H1 (cell line): Measurements from ENCODE around the gene RAPGEF1. TPM values are rescaled to one million over a fixed set of nuclear protein-coding genes. Genes with fewer than 3 reads are reported as not detected.

Source experiments
- CTCF ChIA-PET: fragments of 300-600 bp; sonication (Branson Sonifier 250); formaldehyde crosslinking; loops from one replicate; lab custom pipeline; 2021; ENCODE audit not compliant: partially characterized antibody; lab: Charles Lee
- POLR2A ChIA-PET: fragments of 300-600 bp; sonication (Branson Sonifier 250); formaldehyde crosslinking; loops from one replicate; lab custom pipeline; 2021; ENCODE audit warnings: inconsistent platforms; ENCODE audit not compliant: partially characterized antibody; lab: Charles Lee
- DNase-seq, 2 experiments: peaks; one replicate each; pipeline versions ENCODE4 v3.0.0 to v3.0.0-alpha.2; 2010 to 2022; ENCODE audit warnings: low spot score in 2 of 2, low read depth in 1 of 2, mixed read lengths in 1 of 2
- FAIRE-seq: peaks from 2 replicates; lab custom pipeline; 2011; peaks lifted over from hg19 to GRCh38; lab: Jason Lieb, UNC
- H2AFZ ChIP-seq: 2 replicates; pipeline ENCODE4 v1.8.1; 2012; ENCODE audit warnings: low read length, inconsistent platforms
- H2AK5ac ChIP-seq: 2 replicates; pipeline ENCODE4 v1.6.1; 2013; ENCODE audit warnings: low read depth, low read length
- H2BK120ac ChIP-seq: replicated peaks from 2 replicates; pipeline ENCODE3; 2013; ENCODE audit warnings: low read depth, low read length, inconsistent platforms
- H2BK12ac ChIP-seq: 2 replicates; pipeline ENCODE4 v1.6.1; 2013; ENCODE audit warnings: low read depth, low read length
- H2BK15ac ChIP-seq: 2 replicates; pipeline ENCODE4 v1.6.1; 2013; ENCODE audit warnings: low read length
- H2BK20ac ChIP-seq: 2 replicates; pipeline ENCODE4 v1.6.1; 2013; ENCODE audit warnings: low read length
- H2BK5ac ChIP-seq: 2 replicates; pipeline ENCODE4 v1.6.1; 2013; ENCODE audit warnings: low read depth, low read length
- H3K14ac ChIP-seq: 2 replicates; pipeline ENCODE4 v1.6.1; 2013; ENCODE audit warnings: inconsistent platforms; ENCODE audit not compliant: insufficient read length
- H3K18ac ChIP-seq: 2 replicates; pipeline ENCODE4 v1.6.1; 2013; ENCODE audit warnings: low read length; ENCODE audit errors: extremely low read depth
- H3K23ac ChIP-seq: 2 replicates; pipeline ENCODE4 v1.6.1; 2013; ENCODE audit warnings: inconsistent platforms; ENCODE audit not compliant: insufficient read length
- H3K23me2 ChIP-seq: 2 replicates; pipeline ENCODE4 v1.6.1; 2013; ENCODE audit warnings: low read depth, low read length
- H3K27ac ChIP-seq: 2 replicates; pipeline ENCODE4 v1.6.1; 2011; ENCODE audit warnings: low read depth, low read length, inconsistent platforms
- H3K27me3 ChIP-seq, 4 experiments: replicated peaks in 1 of 4; 1 replicate in 1 of 4; 2 replicates in 3 of 4; pipeline versions ENCODE4 v1.6.1 to v1.8.1; 2011 to 2013; ENCODE audit warnings: low read length in 3 of 4, mild to moderate bottlenecking in 3 of 4, inconsistent platforms in 2 of 4, mixed read lengths in 2 of 4, moderate library complexity in 1 of 4; ENCODE audit not compliant: control insufficient read depth in 3 of 4, insufficient read depth in 3 of 4; ENCODE audit errors: extremely low read depth in 1 of 4
- H3K36me3 ChIP-seq, 4 experiments: 2 replicates each; pipeline versions ENCODE4 v1.6.1 to v1.8.1; 2011 to 2013; ENCODE audit warnings: mild to moderate bottlenecking in 4 of 4, low read length in 3 of 4, moderate library complexity in 2 of 4, control low read depth in 1 of 4, inconsistent platforms in 1 of 4; ENCODE audit not compliant: insufficient read depth in 4 of 4, control insufficient read depth in 2 of 4
- H3K4ac ChIP-seq: replicated peaks from 2 replicates; pipeline ENCODE3; 2013; ENCODE audit warnings: low read length, low read depth, mixed read lengths, inconsistent platforms; ENCODE audit not compliant: insufficient read length
- H3K4me1 ChIP-seq, 4 experiments: replicated peaks in 1 of 4; 1 replicate in 1 of 4; 2 replicates in 3 of 4; pipeline versions ENCODE4 v1.6.1 to v1.8.1; 2011 to 2013; ENCODE audit warnings: low read length in 3 of 4, inconsistent platforms in 2 of 4, mixed read lengths in 1 of 4; ENCODE audit not compliant: insufficient read depth in 4 of 4, control insufficient read depth in 3 of 4
- H3K4me2 ChIP-seq, 2 experiments: 2 replicates each; pipeline versions ENCODE4 v1.6.1 to v1.8.1; 2011 to 2013; ENCODE audit warnings: low read depth in 2 of 2, low read length in 2 of 2, control low read depth in 1 of 2, inconsistent platforms in 1 of 2, mild to moderate bottlenecking in 1 of 2; ENCODE audit not compliant: insufficient read depth in 1 of 2
- H3K4me3 ChIP-seq, 4 experiments: fragments of 200-600, 300-600 bp in 1 of 4; sonication (generic), shearing (Covaris generic), sonication (Bioruptor Twin) in 1 of 4; 2 replicates each; pipeline versions ENCODE4 v1.5.1 to v1.8.1; 2011 to 2016; ENCODE audit warnings: low read length in 4 of 4, low read depth in 3 of 4, control low read depth in 2 of 4, inconsistent platforms in 2 of 4, mild to moderate bottlenecking in 2 of 4, mixed read lengths in 1 of 4, moderate library complexity in 1 of 4; ENCODE audit not compliant: insufficient read depth in 2 of 4; ENCODE audit errors: extremely low read depth in 1 of 4
- H3K56ac ChIP-seq: replicated peaks from 2 replicates; pipeline ENCODE3; 2013; ENCODE audit warnings: low read depth, mild to moderate bottlenecking, mixed read lengths, low read length, inconsistent platforms; ENCODE audit not compliant: insufficient read length
- H3K79me1 ChIP-seq: 2 replicates; pipeline ENCODE4 v1.6.1; 2013; ENCODE audit warnings: low read depth, low read length, control low read depth
- H3K79me2 ChIP-seq, 2 experiments: 2 replicates each; pipeline versions ENCODE4 v1.6.1 to v1.8.1; 2012 to 2013; ENCODE audit warnings: low read length in 2 of 2, mild to moderate bottlenecking in 2 of 2, inconsistent platforms in 1 of 2; ENCODE audit not compliant: insufficient read depth in 2 of 2, control insufficient read depth in 1 of 2
- H3K9ac ChIP-seq, 4 experiments: replicated peaks in 1 of 4; 1 replicate in 1 of 4; 2 replicates in 3 of 4; pipeline versions ENCODE4 v1.6.1 to v1.8.1; 2011 to 2013; ENCODE audit warnings: low read depth in 3 of 4, low read length in 3 of 4, control low read depth in 2 of 4, mild to moderate bottlenecking in 2 of 4, moderate library complexity in 2 of 4, inconsistent platforms in 1 of 4; ENCODE audit errors: extremely low read depth in 1 of 4
- H3K9me3 ChIP-seq, 2 experiments: 2 replicates each; pipeline versions ENCODE4 v1.6.1 to v1.8.1; 2012 to 2013; ENCODE audit warnings: mild to moderate bottlenecking in 2 of 2, moderate library complexity in 2 of 2, control low read depth in 1 of 2, inconsistent platforms in 1 of 2, low read depth in 1 of 2, low read length in 1 of 2, mixed read lengths in 1 of 2; ENCODE audit not compliant: insufficient read depth in 2 of 2
- H4K20me1 ChIP-seq, 2 experiments: replicated peaks in 1 of 2; 2 replicates each; pipeline versions ENCODE3 to v1.8.1; 2011 to 2013; ENCODE audit warnings: inconsistent platforms in 2 of 2, low read length in 2 of 2, mild to moderate bottlenecking in 1 of 2; ENCODE audit not compliant: insufficient read depth in 2 of 2, control insufficient read depth in 1 of 2
- H4K5ac ChIP-seq: 2 replicates; pipeline ENCODE4 v1.6.1; 2013; ENCODE audit warnings: low read length, low read depth, mixed read lengths, inconsistent platforms; ENCODE audit not compliant: insufficient read length
- H4K8ac ChIP-seq: 2 replicates; pipeline ENCODE4 v1.8.0; 2013; ENCODE audit warnings: mild to moderate bottlenecking, moderate library complexity, low read length, inconsistent platforms; ENCODE audit not compliant: insufficient read depth; ENCODE audit errors: extremely low read depth
- H4K91ac ChIP-seq: replicated peaks from 2 replicates; pipeline ENCODE3; 2013; ENCODE audit warnings: low read length, mixed read lengths, inconsistent platforms; ENCODE audit not compliant: insufficient read length
- RAD21 ChIP-seq, 2 experiments: IDR thresholded peaks in 1 of 2; conservative IDR thresholded peaks in 1 of 2; 2 replicates each; pipeline ENCODE4 v1.6.1; 2011; ENCODE audit warnings: low read depth in 2 of 2, low read length in 2 of 2, improper control_type of control experiment in 1 of 2, inconsistent platforms in 1 of 2, mild to moderate bottlenecking in 1 of 2, moderate library complexity in 1 of 2
- WGBS, 2 experiments: shearing (Covaris generic) in 1 of 2; methylation state at CpG; one replicate each; pipeline versions ENCODE4 v1.1.6 to v1.1.7; 2013 to 2015; ENCODE audit warnings: low lambda C conversion rate in 2 of 2, mixed read lengths in 2 of 2, inconsistent platforms in 1 of 2, low coverage in 1 of 2, missing lambda C conversion rate in 1 of 2; ENCODE audit not compliant: insufficient replicate concordance in 2 of 2, insufficient coverage in 1 of 2, insufficient read length in 1 of 2; ENCODE audit errors: extremely low coverage in 1 of 2, missing lambda C conversion rate in 1 of 2; 5-methylcytosine and 5-hydroxymethylcytosine counted together
- polyA plus RNA-seq, 7 experiments: library from polyadenylated mRNA; depleted of rRNA in 3 of 7; stranded (reverse) in 5 of 7; unstranded in 2 of 7; fragments of >200 nt in 5 of 7; fragments of 200-250 nt in 2 of 7; gene quantifications; 1 replicate in 5 of 7; 2 replicates in 1 of 7; 4 replicates in 1 of 7; pipeline versions ENCODE4 v1.2.1 to v1.2.3, GENCODE V29; 2011 to 2013; ENCODE audit warnings: missing spikeins in 2 of 7, mixed read lengths in 2 of 7
- total RNA-seq: library from RNA; stranded (reverse); fragmentation: NEBNext Ultra II Directional; extraction: Animal tissue kit (Norgen Biotek cat#: 25700); gene quantifications from 2 replicates; pipeline ENCODE4 v1.2.1, GENCODE V29; 2021
- TF ChIP-seq, protein P1 (sequence below), 3 experiments: IDR thresholded peaks; 1 replicate in 2 of 3; 2 replicates in 1 of 3; pipeline versions ENCODE4 v1.5.1 to v1.6.1; 2011; ENCODE audit warnings: low read length in 3 of 3, mild to moderate bottlenecking in 3 of 3, inconsistent platforms in 2 of 3, low read depth in 1 of 3, moderate library complexity in 1 of 3; ENCODE audit not compliant: insufficient read depth in 1 of 3; ENCODE audit errors: control extremely low read depth in 1 of 3

The RAPGEF1 gene
- total and polyA plus RNA-seq, 2 of the 8 experiments (the other 6 are each of a cell fraction or from before 2014, with no cell fraction given), result 29.7 to 78.9 TPM

DNA sequence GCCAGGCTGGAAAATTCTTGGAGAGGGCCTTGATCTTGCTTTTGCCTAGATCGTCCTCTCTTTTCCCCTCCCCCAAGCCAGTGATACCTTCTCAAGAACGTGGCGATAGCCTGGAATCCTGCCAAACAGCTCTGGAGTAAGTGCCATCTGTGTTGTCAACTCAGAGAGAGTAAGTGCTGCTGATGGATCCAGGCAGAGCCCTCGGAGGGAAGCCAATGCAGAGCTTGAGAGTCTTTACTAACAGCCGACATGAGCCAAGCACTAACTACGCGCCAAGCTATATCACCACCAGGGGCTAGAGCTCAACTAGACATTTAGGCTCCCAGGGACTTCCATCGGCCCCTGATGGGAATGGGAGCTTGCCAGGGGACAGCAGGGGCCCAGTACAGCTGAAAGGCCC, 17.6 kb downstream of the RAPGEF1 start:
- Histone ChIP-seq H3K9ac (no peak overlapping the region), H4K5ac (no peak overlapping the region)
- TF ChIP-seq, protein P1, sequence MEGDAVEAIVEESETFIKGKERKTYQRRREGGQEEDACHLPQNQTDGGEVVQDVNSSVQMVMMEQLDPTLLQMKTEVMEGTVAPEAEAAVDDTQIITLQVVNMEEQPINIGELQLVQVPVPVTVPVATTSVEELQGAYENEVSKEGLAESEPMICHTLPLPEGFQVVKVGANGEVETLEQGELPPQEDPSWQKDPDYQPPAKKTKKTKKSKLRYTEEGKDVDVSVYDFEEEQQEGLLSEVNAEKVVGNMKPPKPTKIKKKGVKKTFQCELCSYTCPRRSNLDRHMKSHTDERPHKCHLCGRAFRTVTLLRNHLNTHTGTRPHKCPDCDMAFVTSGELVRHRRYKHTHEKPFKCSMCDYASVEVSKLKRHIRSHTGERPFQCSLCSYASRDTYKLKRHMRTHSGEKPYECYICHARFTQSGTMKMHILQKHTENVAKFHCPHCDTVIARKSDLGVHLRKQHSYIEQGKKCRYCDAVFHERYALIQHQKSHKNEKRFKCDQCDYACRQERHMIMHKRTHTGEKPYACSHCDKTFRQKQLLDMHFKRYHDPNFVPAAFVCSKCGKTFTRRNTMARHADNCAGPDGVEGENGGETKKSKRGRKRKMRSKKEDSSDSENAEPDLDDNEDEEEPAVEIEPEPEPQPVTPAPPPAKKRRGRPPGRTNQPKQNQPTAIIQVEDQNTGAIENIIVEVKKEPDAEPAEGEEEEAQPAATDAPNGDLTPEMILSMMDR (IDR thresholded peaks at IDR 0.05; ENCODE audit: control extremely low read depth in 1 of 3, insufficient read depth in 1 of 3, low read depth in 1 of 3, low read length in 3 of 3), result peak in 2 of 3 experiments; percentile 22 to 31; a peak in 2 of 4 replicates
- no peak; a peak in 1 of 4 replicates for TF ChIP-seq RAD21 (IDR thresholded peaks at IDR 0.05 in 1 of 2, conservative IDR thresholded peaks at IDR 0.05 in 1 of 2; ENCODE audit: low read depth in 2 of 2, low read length in 2 of 2)
- TF ChIP-seq, all 59 proteins: peak for 1
- POLR2A ChIA-PET, result interaction anchor here (1.0 to 2.1 kb wide), 2 partner anchors 10 to 43 kb away, joined by 3 to 5 read pairs; no protein-coding TSS in a partner anchor
- H3K23me2 ChIP-seq, result no peaks in the 10 kb centered on the region
- WGBS, 2 experiments, result 87% methylated on average over 8 of the region's 8 CpGs; no CpG with 5 or more reads in 1 of the 2 experiments
- H3K79me1 ChIP-seq, result peaks cover 3% of the 10 kb centered on the region; the same call in 1 of the 2 replicates
- peaks cover 0 to 71% of the 10 kb centered on the region in 2 experiments; a peak in 2 of 4 replicates for H3K79me2 ChIP-seq
- no peak overlapping the region for H3K27ac ChIP-seq
- no peak overlapping the region for H2BK5ac ChIP-seq
- no peaks in the 10 kb centered on the region for H3K27me3 ChIP-seq
- H3K56ac ChIP-seq, result no peak overlapping the region
- no peak overlapping the region for H3K4me3 ChIP-seq
- H3K23ac ChIP-seq, result no peak overlapping the region
- no peak overlapping the region for H3K14ac ChIP-seq
- H3K18ac ChIP-seq, result no peak overlapping the region
- H2BK15ac ChIP-seq, result no peak overlapping the region
- H3K36me3 ChIP-seq, result no peaks in the 10 kb centered on the region
- no peak overlapping the region for H2AFZ ChIP-seq
- FAIRE-seq, result no peak
- no peak overlapping the region for H2BK120ac ChIP-seq
- CTCF ChIA-PET, result interaction anchor here (0.7 to 2.5 kb wide), 17 partner anchors 9 to 115 kb away, joined by 3 to 11 read pairs (median 4); no protein-coding TSS in a partner anchor
- H2AK5ac ChIP-seq, result no peak overlapping the region
- no peak overlapping the region for H3K4me2 ChIP-seq
- H2BK20ac ChIP-seq, result no peak overlapping the region
- peaks cover under 1 to 7% of the 10 kb centered on the region in 2 experiments for H4K20me1 ChIP-seq
- no peak for DNase-seq
- H4K8ac ChIP-seq, result no peak overlapping the region
- no peak overlapping the region for H4K91ac ChIP-seq
- no peak overlapping the region for H2BK12ac ChIP-seq
- no peak overlapping the region for H3K4ac ChIP-seq
- peaks cover 0 to 3% (median 2%) of the 10 kb centered on the region in 4 experiments; a peak in 2 of 7 replicates for H3K4me1 ChIP-seq
- no peaks in the 10 kb centered on the region for H3K9me3 ChIP-seq
